PC-3 (cell line): ENCODE results near the gene GATC. TPM values are rescaled to one million over a fixed set of nuclear protein-coding genes. Genes with fewer than 3 reads are reported as not detected.

Source experiments
- ATAC-seq: fragments of 200-7000 bp; cut with Tn5 transposase; 2 replicates; pipeline ENCODE4 v1.9.1; 2020; ENCODE audit warnings: mild to moderate bottlenecking, moderate library complexity
- BruUV-seq: library from RNA; stranded (reverse); fragments of 400-500 nt; replicated peaks from 2 replicates; lab custom pipeline; 2021; lab: Mats Ljungman, UMichigan
- CTCF ChIA-PET: fragments of 300-600 bp; sonication (Branson Sonifier 250); formaldehyde crosslinking; loops from one replicate; lab custom pipeline; 2022; ENCODE audit warnings: antibody characterized with exemption; lab: Charles Lee
- POLR2A ChIA-PET: fragments of 300-600 bp; sonication (Branson Sonifier 250); formaldehyde crosslinking; loops from one replicate; lab custom pipeline; 2022; ENCODE audit warnings: antibody characterized with exemption; ENCODE audit not compliant: unreplicated experiment; lab: Charles Lee
- DNase-seq: peaks from one replicate; pipeline ENCODE4 v3.0.0-alpha.2; 2015
- H2AFZ ChIP-seq: fragments of 300-600 bp; sonication (generic); 2 replicates; pipeline ENCODE4 v1.6.0; 2016; ENCODE audit warnings: antibody characterized with exemption, low read length
- H3F3A ChIP-seq: fragments of 300-600 bp; sonication (generic); one replicate; pipeline ENCODE4 v1.6.0; 2017; ENCODE audit warnings: antibody characterized with exemption, low read length, control low read depth, mild to moderate bottlenecking; ENCODE audit not compliant: unreplicated experiment
- H3K27ac ChIP-seq: fragments of 300-600 bp; sonication (generic); 2 replicates; pipeline ENCODE4 v1.5.1; 2016; ENCODE audit warnings: mild to moderate bottlenecking, low read length
- H3K27me3 ChIP-seq: fragments of 300-600 bp; sonication (generic); 2 replicates; pipeline ENCODE4 v1.6.1; 2016; ENCODE audit warnings: low read length, mixed read lengths
- H3K36me3 ChIP-seq: fragments of 300-600 bp; sonication (generic); 2 replicates; pipeline ENCODE4 v1.6.1; 2016; ENCODE audit warnings: low read depth, mixed run types, low read length, mixed read lengths
- H3K4me1 ChIP-seq: fragments of 300-600 bp; sonication (generic); 2 replicates; pipeline ENCODE4 v1.5.1; 2016; ENCODE audit warnings: low read length; ENCODE audit not compliant: insufficient read depth
- H3K4me2 ChIP-seq: fragments of 300-600 bp; sonication (generic); 2 replicates; pipeline ENCODE4 v1.6.0; 2016; ENCODE audit warnings: low read length
- H3K4me3 ChIP-seq: fragments of 300-600 bp; sonication (generic); 2 replicates; pipeline ENCODE4 v1.5.1; 2016; ENCODE audit warnings: mild to moderate bottlenecking, low read length, mixed read lengths
- H3K79me2 ChIP-seq: fragments of 300-600 bp; sonication (generic); 2 replicates; pipeline ENCODE4 v1.6.1; 2017; ENCODE audit warnings: low read length, mixed read lengths
- H3K9ac ChIP-seq: fragments of 300-600 bp; sonication (generic); 2 replicates; pipeline ENCODE4 v1.6.0; 2016; ENCODE audit warnings: mild to moderate bottlenecking, low read length
- H3K9me2 ChIP-seq: fragments of 300-600 bp; sonication (generic); replicated peaks from 2 replicates; pipeline ENCODE4 v1.6.1; 2016; ENCODE audit warnings: mixed run types, low read length, mixed read lengths
- H3K9me3 ChIP-seq: fragments of 300-600 bp; sonication (generic); 2 replicates; pipeline ENCODE4 v1.6.1; 2016; ENCODE audit warnings: low read length, mixed read lengths
- H4K20me1 ChIP-seq: fragments of 300-600 bp; sonication (generic); 2 replicates; pipeline ENCODE4 v1.6.1; 2016; ENCODE audit warnings: low read length, mixed read lengths
- EZH2 ChIP-seq: fragments of 300-600 bp; sonication (generic); IDR thresholded peaks from one replicate; pipeline ENCODE4 v1.6.1; 2017; ENCODE audit warnings: antibody characterized with exemption, mild to moderate bottlenecking, low read length; ENCODE audit not compliant: unreplicated experiment
- EZH2phosphoT487 ChIP-seq: fragments of 300-600 bp; sonication (generic); IDR thresholded peaks from 2 replicates; pipeline ENCODE4 v1.6.1; 2018; ENCODE audit warnings: mild to moderate bottlenecking, antibody characterized with exemption, low read length, borderline replicate concordance
- intact Hi-C: fragments of 100-400 bp; cut with micrococcal nuclease; formaldehyde crosslinking; loops from 2 replicates; pipeline ENCODE4 v1.9.0; 2023
- total RNA-seq: library from RNA; depleted of rRNA; stranded (reverse); fragments of >200 nt; gene quantifications from 2 replicates; pipeline ENCODE4 v1.2.3, GENCODE V29; 2014
- TF ChIP-seq, protein P1 (sequence below): fragments of 300-600 bp; sonication (generic); conservative IDR thresholded peaks from 2 replicates; pipeline ENCODE4 v1.5.1; 2017; ENCODE audit warnings: antibody characterized with exemption, low read depth, mild to moderate bottlenecking, low read length

The GATC gene
- total RNA-seq, 1 experiment from 2014 or later, result 33.8 TPM

- no TSS peak for BruUV-seq
- Histone ChIP-seq H3K27ac (no peak overlapping the region), H3F3A (no peaks in the 10 kb centered on the region), H4K20me1 (no peaks in the 10 kb centered on the region), H3K4me1 (no peaks in the 10 kb centered on the region), H3K9me3 (no peaks in the 10 kb centered on the region), H3K4me2 (no peak overlapping the region), H3K79me2 (no peaks in the 10 kb centered on the region), H3K36me3 (no peaks in the 10 kb centered on the region), H2AFZ (no peak overlapping the region), H3K4me3 (no peak overlapping the region), H3K27me3 (no peaks in the 10 kb centered on the region), H3K9me2 (no peaks in the 10 kb centered on the region), H3K9ac (no peak overlapping the region)
- ChIA-PET CTCF (no interaction called here), POLR2A (no interaction called here)
- no peak for ATAC-seq
- intact Hi-C loops, result no loop called here
- no peak for DNase-seq
- no peak for TF ChIP-seq EZH2phosphoT487
- TF ChIP-seq, protein P1, sequence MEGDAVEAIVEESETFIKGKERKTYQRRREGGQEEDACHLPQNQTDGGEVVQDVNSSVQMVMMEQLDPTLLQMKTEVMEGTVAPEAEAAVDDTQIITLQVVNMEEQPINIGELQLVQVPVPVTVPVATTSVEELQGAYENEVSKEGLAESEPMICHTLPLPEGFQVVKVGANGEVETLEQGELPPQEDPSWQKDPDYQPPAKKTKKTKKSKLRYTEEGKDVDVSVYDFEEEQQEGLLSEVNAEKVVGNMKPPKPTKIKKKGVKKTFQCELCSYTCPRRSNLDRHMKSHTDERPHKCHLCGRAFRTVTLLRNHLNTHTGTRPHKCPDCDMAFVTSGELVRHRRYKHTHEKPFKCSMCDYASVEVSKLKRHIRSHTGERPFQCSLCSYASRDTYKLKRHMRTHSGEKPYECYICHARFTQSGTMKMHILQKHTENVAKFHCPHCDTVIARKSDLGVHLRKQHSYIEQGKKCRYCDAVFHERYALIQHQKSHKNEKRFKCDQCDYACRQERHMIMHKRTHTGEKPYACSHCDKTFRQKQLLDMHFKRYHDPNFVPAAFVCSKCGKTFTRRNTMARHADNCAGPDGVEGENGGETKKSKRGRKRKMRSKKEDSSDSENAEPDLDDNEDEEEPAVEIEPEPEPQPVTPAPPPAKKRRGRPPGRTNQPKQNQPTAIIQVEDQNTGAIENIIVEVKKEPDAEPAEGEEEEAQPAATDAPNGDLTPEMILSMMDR, result no peak
- no peak for TF ChIP-seq EZH2
These were observed 29.6 kb upstream of the GATC start for GRCh38 chr12:120416490-120417216.

GRCh38 chr12:120417917-120418580 lies 28.2 kb upstream of the GATC start:
- CTCF ChIA-PET, result no interaction called here
- no peak for DNase-seq

More at GRCh38 chr12:120417917-120418580, 28.2 kb upstream of the GATC start:
- ATAC-seq, result no peak
- Histone ChIP-seq H3K27ac (no peak overlapping the region), H3K4me2 (no peak overlapping the region), H3K36me3 (no peaks in the 10 kb centered on the region), H2AFZ (no peak overlapping the region), H4K20me1 (no peaks in the 10 kb centered on the region), H3F3A (no peaks in the 10 kb centered on the region), H3K79me2 (no peaks in the 10 kb centered on the region), H3K9me3 (no peaks in the 10 kb centered on the region), H3K9ac (no peak overlapping the region), H3K27me3 (no peaks in the 10 kb centered on the region), H3K4me3 (no peak overlapping the region), H3K9me2 (no peaks in the 10 kb centered on the region), H3K4me1 (no peaks in the 10 kb centered on the region)
- POLR2A ChIA-PET, result interaction anchor here (0.7 kb wide), 1 partner anchor 231 kb away, joined by 7 read pairs; no protein-coding TSS in a partner anchor
- BruUV-seq, result no TSS peak
- TF ChIP-seq EZH2 (no peak), EZH2phosphoT487 (no peak)
- TF ChIP-seq, protein P1, result no peak
- intact Hi-C loops, result no loop called here
